Caco-2 (cell line): Measurements from ENCODE around the gene TBCK. TPM values are rescaled to one million over a fixed set of nuclear protein-coding genes. Genes with fewer than 3 reads are reported as not detected.

Experiments used
- BruUV-seq: library from RNA; stranded (reverse); fragments of 400-500 nt; replicated peaks from 2 replicates; lab custom pipeline; 2021; lab: Mats Ljungman, UMichigan
- CTCF ChIA-PET: fragments of 300-600 bp; sonication (Branson Sonifier 250); formaldehyde crosslinking; loops from one replicate; lab custom pipeline; 2022; ENCODE audit warnings: antibody characterized with exemption; lab: Charles Lee
- POLR2A ChIA-PET: fragments of 300-600 bp; sonication (Branson Sonifier 250); formaldehyde crosslinking; loops from one replicate; lab custom pipeline; 2022; ENCODE audit warnings: antibody characterized with exemption; lab: Charles Lee
- DNase-seq, 2 experiments: peaks; one replicate each; pipeline versions ENCODE4 v3.0.0 to v3.0.0-alpha.2; 2020 to 2022
- H3K27me3 ChIP-seq: replicated peaks from 2 replicates; pipeline ENCODE4 v1.6.0; 2011; ENCODE audit warnings: low read length; ENCODE audit not compliant: control insufficient read depth, insufficient read depth
- H3K36me3 ChIP-seq: 2 replicates; pipeline ENCODE4 v1.5.1; 2011; ENCODE audit warnings: low read length; ENCODE audit not compliant: control insufficient read depth, insufficient read depth
- H3K4me1 ChIP-seq: fragments of 250-450 bp; sonication (Bioruptor Pico); 2 replicates; pipeline ENCODE4 v1.5.1; 2020; ENCODE audit warnings: mild to moderate bottlenecking
- H3K4me3 ChIP-seq: 2 replicates; pipeline ENCODE4 v1.5.1; 2011; ENCODE audit warnings: low read depth, mild to moderate bottlenecking, control low read depth, low read length
- H3K9me3 ChIP-seq: fragments of 250-450 bp; sonication (Bioruptor Pico); 2 replicates; pipeline ENCODE4 v1.5.1; 2020; ENCODE audit warnings: mild to moderate bottlenecking, moderate library complexity
- H3K27ac Mint-ChIP-seq: one replicate; pipeline ENCODE4 v1.8.0; 2022; ENCODE audit warnings: mixed read lengths; ENCODE audit not compliant: unreplicated experiment
- H3K27me3 Mint-ChIP-seq: one replicate; pipeline ENCODE4 v1.8.0; 2022; ENCODE audit warnings: mixed read lengths; ENCODE audit not compliant: insufficient read depth, unreplicated experiment
- H3K36me3 Mint-ChIP-seq: one replicate; pipeline ENCODE4 v1.8.0; 2022; ENCODE audit warnings: mild to moderate bottlenecking, mixed read lengths; ENCODE audit not compliant: insufficient read depth, unreplicated experiment
- H3K4me1 Mint-ChIP-seq: one replicate; pipeline ENCODE4 v1.8.0; 2022; ENCODE audit warnings: low read depth, mixed read lengths; ENCODE audit not compliant: unreplicated experiment
- H3K4me3 Mint-ChIP-seq: one replicate; pipeline ENCODE4 v1.8.0; 2022; ENCODE audit warnings: mild to moderate bottlenecking, moderate library complexity, mixed read lengths; ENCODE audit not compliant: unreplicated experiment
- H3K9me3 Mint-ChIP-seq: one replicate; pipeline ENCODE4 v1.8.0; 2022; ENCODE audit warnings: mixed read lengths; ENCODE audit not compliant: unreplicated experiment
- CTCF ChIP-seq, 2 experiments: fragments of 200-600 bp in 1 of 2; IDR thresholded peaks; 1 replicate in 1 of 2; 2 replicates in 1 of 2; pipeline versions ENCODE4 v1.5.1 to v1.8.0; 2011 to 2022; ENCODE audit warnings: antibody characterized with exemption in 1 of 2, control low read depth in 1 of 2, inconsistent platforms in 1 of 2, low read depth in 1 of 2, low read length in 1 of 2, mild to moderate bottlenecking in 1 of 2, moderate library complexity in 1 of 2; ENCODE audit not compliant: insufficient read depth in 1 of 2, severe bottlenecking in 1 of 2, unreplicated experiment in 1 of 2
- intact Hi-C: fragments of 100-400 bp; cut with micrococcal nuclease; formaldehyde crosslinking; loops from one replicate; pipeline ENCODE4 v1.10.0; 2022; ENCODE audit not compliant: unreplicated experiment
- total RNA-seq: library from RNA; stranded (reverse); gene quantifications from 2 replicates; pipeline ENCODE4 v1.2.3, GENCODE V29; 2022

TBCK gene
- total RNA-seq, 1 experiment from 2014 or later: 51.1 TPM

GRCh38 chr4:106195435-106195950 lies 120.5 kb downstream of the TBCK start:
- intact Hi-C loops: no loop called here
- ChIA-PET CTCF (no interaction called here), POLR2A (no interaction called here)
- no peak overlapping the region for H3K4me3 Mint-ChIP-seq
- BruUV-seq: no TSS peak
- no peaks in the 10 kb centered on the region for H3K27me3 Mint-ChIP-seq
- no peak for DNase-seq
- Histone ChIP-seq H3K9me3 (no peaks in the 10 kb centered on the region), H3K4me1 (no peaks in the 10 kb centered on the region), H3K36me3 (no peaks in the 10 kb centered on the region), H3K27me3 (no peaks in the 10 kb centered on the region), H3K4me3 (no peak overlapping the region)
- peaks cover 15% of the 10 kb centered on the region for H3K36me3 Mint-ChIP-seq
- TF ChIP-seq CTCF (IDR thresholded peaks at IDR 0.05; ENCODE audit: insufficient read depth in 1 of 2, low read depth in 1 of 2, low read length in 1 of 2, severe bottlenecking in 1 of 2, unreplicated experiment in 1 of 2): no peak
- H3K4me1 Mint-ChIP-seq: no peaks in the 10 kb centered on the region
- no peaks in the 10 kb centered on the region for H3K9me3 Mint-ChIP-seq
- no peak overlapping the region for H3K27ac Mint-ChIP-seq

GRCh38 chr4:106194801-106195200 lies 121.2 kb downstream of the TBCK start:
- H3K4me3 ChIP-seq: no peak overlapping the region
- Mint-ChIP-seq H3K9me3 (no peaks in the 10 kb centered on the region), H3K4me3 (no peak overlapping the region), H3K27me3 (no peaks in the 10 kb centered on the region), H3K27ac (no peak overlapping the region), H3K4me1 (no peaks in the 10 kb centered on the region), H3K36me3 (peaks cover 15% of the 10 kb centered on the region)
- H3K27me3 ChIP-seq: no peaks in the 10 kb centered on the region
- intact Hi-C loops: no loop called here
- no peaks in the 10 kb centered on the region for H3K4me1 ChIP-seq
- TF ChIP-seq CTCF (IDR thresholded peaks at IDR 0.05; ENCODE audit: insufficient read depth in 1 of 2, low read depth in 1 of 2, low read length in 1 of 2, severe bottlenecking in 1 of 2, unreplicated experiment in 1 of 2): no peak
- H3K36me3 ChIP-seq: no peaks in the 10 kb centered on the region
- DNase-seq: no peak
- BruUV-seq: no TSS peak
- ChIA-PET POLR2A (no interaction called here), CTCF (no interaction called here)
- H3K9me3 ChIP-seq: no peaks in the 10 kb centered on the region

GRCh38 chr4:106192131-106192530 lies 123.9 kb downstream of the TBCK start:
- Histone ChIP-seq H3K36me3 (no peaks in the 10 kb centered on the region), H3K9me3 (no peaks in the 10 kb centered on the region), H3K27me3 (no peaks in the 10 kb centered on the region), H3K4me1 (no peaks in the 10 kb centered on the region), H3K4me3 (no peak overlapping the region)
- Mint-ChIP-seq H3K27me3 (no peaks in the 10 kb centered on the region), H3K27ac (no peak overlapping the region), H3K36me3 (peaks cover 19% of the 10 kb centered on the region), H3K9me3 (no peaks in the 10 kb centered on the region), H3K4me1 (no peaks in the 10 kb centered on the region), H3K4me3 (no peak overlapping the region)
- no TSS peak for BruUV-seq
- intact Hi-C loops: no loop called here
- POLR2A ChIA-PET: no interaction called here
- TF ChIP-seq CTCF (IDR thresholded peaks at IDR 0.05; ENCODE audit: insufficient read depth in 1 of 2, low read depth in 1 of 2, low read length in 1 of 2, severe bottlenecking in 1 of 2, unreplicated experiment in 1 of 2): no peak
- DNase-seq: no peak
- CTCF ChIA-PET: no interaction called here
